GM23338 (cell line): ENCODE results near the gene SLC6A19. TPM values are rescaled to one million over a fixed set of nuclear protein-coding genes. Genes with fewer than 3 reads are reported as not detected.

Experiments used
- CREB1 ChIP-seq: fragments of 250-450 bp; sonication (Bioruptor Pico); IDR thresholded peaks from 2 replicates; pipeline ENCODE4 v1.5.0; 2020; ENCODE audit warnings: low read depth, mild to moderate bottlenecking, moderate library complexity
- EZH2 ChIP-seq: fragments of 200-600 bp; sonication (generic); IDR thresholded peaks from one replicate; pipeline ENCODE4 v1.8.0; 2017; ENCODE audit warnings: antibody characterized with exemption, mild to moderate bottlenecking, low read depth; ENCODE audit not compliant: unreplicated experiment
- EZH2phosphoT487 ChIP-seq: fragments of 200-600 bp; sonication (generic); IDR thresholded peaks from one replicate; pipeline ENCODE4 v1.8.1; 2018; ENCODE audit warnings: antibody characterized with exemption; ENCODE audit not compliant: unreplicated experiment
- JUNB ChIP-seq: IDR thresholded peaks from one replicate; pipeline ENCODE4 v1.6.1; 2016; ENCODE audit warnings: antibody characterized with exemption; ENCODE audit not compliant: unreplicated experiment
- NANOG ChIP-seq: IDR thresholded peaks from 2 replicates; pipeline ENCODE4 v1.6.1; 2016; ENCODE audit warnings: antibody characterized with exemption, borderline replicate concordance
- POLR2AphosphoS5 ChIP-seq: IDR thresholded peaks from 2 replicates; pipeline ENCODE4 v1.6.1; 2016; ENCODE audit warnings: antibody characterized with exemption, low read depth
- STAT1 ChIP-seq: IDR thresholded peaks from one replicate; pipeline ENCODE4 v1.6.1; 2016; ENCODE audit warnings: antibody characterized with exemption; ENCODE audit not compliant: unreplicated experiment
- ZNF331 ChIP-seq: fragments of 250-450 bp; sonication (Bioruptor Pico); IDR thresholded peaks from 2 replicates; pipeline ENCODE4 v1.5.0; 2020; ENCODE audit warnings: low read depth, mild to moderate bottlenecking, moderate library complexity
- polyA plus RNA-seq: library from polyadenylated mRNA; unstranded; fragments of >200 nt; fragmentation: Nextera tagmentation; extraction: Ambion mirVana; gene quantifications from 2 replicates; pipeline ENCODE4 v1.2.1, GENCODE V29; 2016
- total RNA-seq: library from RNA; depleted of rRNA; stranded (reverse); fragments of >200 nt; shearing (Covaris generic); gene quantifications from 2 replicates; pipeline ENCODE4 v1.2.3, GENCODE V29; 2014
- TF ChIP-seq, protein P1 (sequence below): fragments of 250-450 bp; sonication (Bioruptor Pico); IDR thresholded peaks from 2 replicates; pipeline ENCODE4 v1.5.0; 2020; ENCODE audit warnings: mild to moderate bottlenecking, moderate library complexity
- TF ChIP-seq, protein P2 (sequence below): IDR thresholded peaks from 2 replicates; pipeline ENCODE4 v1.6.1; 2016; ENCODE audit warnings: antibody characterized with exemption
- TF ChIP-seq, protein P3 (sequence below): IDR thresholded peaks from one replicate; pipeline ENCODE4 v1.6.1; 2018; ENCODE audit warnings: antibody characterized with exemption; ENCODE audit not compliant: unreplicated experiment

SLC6A19 gene
- total and polyA plus RNA-seq, 2 experiments from 2014 or later: not detected

GRCh38 chr5:1264211-1264610 is 62.8 kb downstream of the SLC6A19 start (continued):
- TF ChIP-seq, protein P1, sequence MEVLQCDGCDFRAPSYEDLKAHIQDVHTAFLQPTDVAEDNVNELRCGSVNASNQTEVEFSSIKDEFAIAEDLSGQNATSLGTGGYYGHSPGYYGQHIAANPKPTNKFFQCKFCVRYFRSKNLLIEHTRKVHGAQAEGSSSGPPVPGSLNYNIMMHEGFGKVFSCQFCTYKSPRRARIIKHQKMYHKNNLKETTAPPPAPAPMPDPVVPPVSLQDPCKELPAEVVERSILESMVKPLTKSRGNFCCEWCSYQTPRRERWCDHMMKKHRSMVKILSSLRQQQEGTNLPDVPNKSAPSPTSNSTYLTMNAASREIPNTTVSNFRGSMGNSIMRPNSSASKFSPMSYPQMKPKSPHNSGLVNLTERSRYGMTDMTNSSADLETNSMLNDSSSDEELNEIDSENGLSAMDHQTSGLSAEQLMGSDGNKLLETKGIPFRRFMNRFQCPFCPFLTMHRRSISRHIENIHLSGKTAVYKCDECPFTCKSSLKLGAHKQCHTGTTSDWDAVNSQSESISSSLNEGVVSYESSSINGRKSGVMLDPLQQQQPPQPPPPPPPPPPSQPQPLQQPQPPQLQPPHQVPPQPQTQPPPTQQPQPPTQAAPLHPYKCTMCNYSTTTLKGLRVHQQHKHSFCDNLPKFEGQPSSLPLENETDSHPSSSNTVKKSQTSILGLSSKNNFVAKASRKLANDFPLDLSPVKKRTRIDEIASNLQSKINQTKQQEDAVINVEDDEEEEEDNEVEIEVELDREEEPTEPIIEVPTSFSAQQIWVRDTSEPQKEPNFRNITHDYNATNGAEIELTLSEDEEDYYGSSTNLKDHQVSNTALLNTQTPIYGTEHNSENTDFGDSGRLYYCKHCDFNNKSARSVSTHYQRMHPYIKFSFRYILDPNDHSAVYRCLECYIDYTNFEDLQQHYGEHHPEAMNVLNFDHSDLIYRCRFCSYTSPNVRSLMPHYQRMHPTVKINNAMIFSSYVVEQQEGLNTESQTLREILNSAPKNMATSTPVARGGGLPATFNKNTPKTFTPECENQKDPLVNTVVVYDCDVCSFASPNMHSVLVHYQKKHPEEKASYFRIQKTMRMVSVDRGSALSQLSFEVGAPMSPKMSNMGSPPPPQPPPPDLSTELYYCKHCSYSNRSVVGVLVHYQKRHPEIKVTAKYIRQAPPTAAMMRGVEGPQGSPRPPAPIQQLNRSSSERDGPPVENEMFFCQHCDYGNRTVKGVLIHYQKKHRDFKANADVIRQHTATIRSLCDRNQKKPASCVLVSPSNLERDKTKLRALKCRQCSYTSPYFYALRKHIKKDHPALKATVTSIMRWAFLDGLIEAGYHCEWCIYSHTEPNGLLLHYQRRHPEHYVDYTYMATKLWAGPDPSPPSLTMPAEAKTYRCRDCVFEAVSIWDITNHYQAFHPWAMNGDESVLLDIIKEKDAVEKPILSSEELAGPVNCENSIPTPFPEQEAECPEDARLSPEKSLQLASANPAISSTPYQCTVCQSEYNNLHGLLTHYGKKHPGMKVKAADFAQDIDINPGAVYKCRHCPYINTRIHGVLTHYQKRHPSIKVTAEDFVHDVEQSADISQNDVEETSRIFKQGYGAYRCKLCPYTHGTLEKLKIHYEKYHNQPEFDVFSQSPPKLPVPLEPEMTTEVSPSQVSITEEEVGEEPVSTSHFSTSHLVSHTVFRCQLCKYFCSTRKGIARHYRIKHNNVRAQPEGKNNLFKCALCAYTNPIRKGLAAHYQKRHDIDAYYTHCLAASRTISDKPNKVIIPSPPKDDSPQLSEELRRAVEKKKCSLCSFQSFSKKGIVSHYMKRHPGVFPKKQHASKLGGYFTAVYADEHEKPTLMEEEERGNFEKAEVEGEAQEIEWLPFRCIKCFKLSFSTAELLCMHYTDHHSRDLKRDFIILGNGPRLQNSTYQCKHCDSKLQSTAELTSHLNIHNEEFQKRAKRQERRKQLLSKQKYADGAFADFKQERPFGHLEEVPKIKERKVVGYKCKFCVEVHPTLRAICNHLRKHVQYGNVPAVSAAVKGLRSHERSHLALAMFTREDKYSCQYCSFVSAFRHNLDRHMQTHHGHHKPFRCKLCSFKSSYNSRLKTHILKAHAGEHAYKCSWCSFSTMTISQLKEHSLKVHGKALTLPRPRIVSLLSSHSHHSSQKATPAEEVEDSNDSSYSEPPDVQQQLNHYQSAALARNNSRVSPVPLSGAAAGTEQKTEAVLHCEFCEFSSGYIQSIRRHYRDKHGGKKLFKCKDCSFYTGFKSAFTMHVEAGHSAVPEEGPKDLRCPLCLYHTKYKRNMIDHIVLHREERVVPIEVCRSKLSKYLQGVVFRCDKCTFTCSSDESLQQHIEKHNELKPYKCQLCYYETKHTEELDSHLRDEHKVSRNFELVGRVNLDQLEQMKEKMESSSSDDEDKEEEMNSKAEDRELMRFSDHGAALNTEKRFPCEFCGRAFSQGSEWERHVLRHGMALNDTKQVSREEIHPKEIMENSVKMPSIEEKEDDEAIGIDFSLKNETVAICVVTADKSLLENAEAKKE (CRISPR knock-in tag): no peak
- TF ChIP-seq STAT1 (no peak), JUNB (no peak), EZH2 (no peak), EZH2phosphoT487 (no peak), ZNF331 (no peak), POLR2AphosphoS5 (no peak), CREB1 (CRISPR knock-in tag) (no peak), NANOG (no peak)
- TF ChIP-seq, protein P2, sequence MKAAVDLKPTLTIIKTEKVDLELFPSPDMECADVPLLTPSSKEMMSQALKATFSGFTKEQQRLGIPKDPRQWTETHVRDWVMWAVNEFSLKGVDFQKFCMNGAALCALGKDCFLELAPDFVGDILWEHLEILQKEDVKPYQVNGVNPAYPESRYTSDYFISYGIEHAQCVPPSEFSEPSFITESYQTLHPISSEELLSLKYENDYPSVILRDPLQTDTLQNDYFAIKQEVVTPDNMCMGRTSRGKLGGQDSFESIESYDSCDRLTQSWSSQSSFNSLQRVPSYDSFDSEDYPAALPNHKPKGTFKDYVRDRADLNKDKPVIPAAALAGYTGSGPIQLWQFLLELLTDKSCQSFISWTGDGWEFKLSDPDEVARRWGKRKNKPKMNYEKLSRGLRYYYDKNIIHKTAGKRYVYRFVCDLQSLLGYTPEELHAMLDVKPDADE: no peak
- TF ChIP-seq, protein P3, sequence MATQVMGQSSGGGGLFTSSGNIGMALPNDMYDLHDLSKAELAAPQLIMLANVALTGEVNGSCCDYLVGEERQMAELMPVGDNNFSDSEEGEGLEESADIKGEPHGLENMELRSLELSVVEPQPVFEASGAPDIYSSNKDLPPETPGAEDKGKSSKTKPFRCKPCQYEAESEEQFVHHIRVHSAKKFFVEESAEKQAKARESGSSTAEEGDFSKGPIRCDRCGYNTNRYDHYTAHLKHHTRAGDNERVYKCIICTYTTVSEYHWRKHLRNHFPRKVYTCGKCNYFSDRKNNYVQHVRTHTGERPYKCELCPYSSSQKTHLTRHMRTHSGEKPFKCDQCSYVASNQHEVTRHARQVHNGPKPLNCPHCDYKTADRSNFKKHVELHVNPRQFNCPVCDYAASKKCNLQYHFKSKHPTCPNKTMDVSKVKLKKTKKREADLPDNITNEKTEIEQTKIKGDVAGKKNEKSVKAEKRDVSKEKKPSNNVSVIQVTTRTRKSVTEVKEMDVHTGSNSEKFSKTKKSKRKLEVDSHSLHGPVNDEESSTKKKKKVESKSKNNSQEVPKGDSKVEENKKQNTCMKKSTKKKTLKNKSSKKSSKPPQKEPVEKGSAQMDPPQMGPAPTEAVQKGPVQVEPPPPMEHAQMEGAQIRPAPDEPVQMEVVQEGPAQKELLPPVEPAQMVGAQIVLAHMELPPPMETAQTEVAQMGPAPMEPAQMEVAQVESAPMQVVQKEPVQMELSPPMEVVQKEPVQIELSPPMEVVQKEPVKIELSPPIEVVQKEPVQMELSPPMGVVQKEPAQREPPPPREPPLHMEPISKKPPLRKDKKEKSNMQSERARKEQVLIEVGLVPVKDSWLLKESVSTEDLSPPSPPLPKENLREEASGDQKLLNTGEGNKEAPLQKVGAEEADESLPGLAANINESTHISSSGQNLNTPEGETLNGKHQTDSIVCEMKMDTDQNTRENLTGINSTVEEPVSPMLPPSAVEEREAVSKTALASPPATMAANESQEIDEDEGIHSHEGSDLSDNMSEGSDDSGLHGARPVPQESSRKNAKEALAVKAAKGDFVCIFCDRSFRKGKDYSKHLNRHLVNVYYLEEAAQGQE: no peak
